ENCODE data around the gene LTC4S.

The LTC4S gene

DNA sequence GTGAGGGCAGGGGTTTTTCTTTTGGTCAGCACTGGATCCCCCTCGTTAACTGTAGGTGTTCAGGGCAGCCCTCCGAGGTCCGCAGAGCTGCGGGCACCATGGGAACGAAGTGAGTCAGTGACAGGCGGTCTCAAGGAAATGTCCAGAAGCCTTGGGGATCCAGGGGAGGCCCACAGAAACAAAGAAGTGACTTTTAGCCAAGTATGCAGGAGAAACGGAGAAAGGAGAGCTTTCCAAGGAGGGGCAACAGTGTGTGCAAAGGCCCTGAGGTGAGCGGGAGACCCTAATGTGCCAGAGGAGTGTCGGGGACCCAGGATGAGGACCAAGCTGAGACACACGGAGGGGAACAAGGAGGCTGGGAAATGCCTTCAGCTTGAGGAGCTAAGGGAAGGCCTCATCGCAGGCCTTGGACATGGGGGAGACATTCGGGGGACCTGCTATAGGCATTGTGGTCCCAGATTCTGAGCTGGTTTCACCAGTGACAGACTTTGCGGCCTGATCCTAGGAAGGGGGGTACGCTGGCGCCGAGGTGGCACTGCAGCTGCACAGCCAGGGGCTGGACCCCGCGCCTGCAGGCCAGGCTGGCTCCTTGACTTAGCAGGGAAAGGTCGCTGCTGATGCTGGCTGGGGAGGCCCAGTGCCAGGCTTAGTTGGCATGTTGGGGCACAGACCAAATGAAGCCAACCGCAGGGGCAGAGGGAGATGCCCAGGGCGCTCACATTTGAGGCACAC, 3.3 kb downstream of the LTC4S start:
- H2AFZ ChIP-seq (ENCODE audit: low read depth), result no peak overlapping the region
- H3K4me3 ChIP-seq (IDR thresholded peaks at IDR 0.05; ENCODE audit: insufficient read depth, low read depth, low read length), result no peak overlapping the region
- H3K27me3 ChIP-seq (ENCODE audit: insufficient read depth, low read depth), result no peaks in the 10 kb centered on the region
- peak overlapping the region; percentile 60; the same call in 1 of the 2 replicates for H3K4me2 ChIP-seq
- no peak for TF ChIP-seq CTCF (conservative IDR thresholded peaks at IDR 0.05; ENCODE audit: low read depth, low read length)
- no peaks in the 10 kb centered on the region for H3K36me3 ChIP-seq (ENCODE audit: insufficient read depth)
- no peak overlapping the region for H3K27ac ChIP-seq
- H3K79me2 ChIP-seq (ENCODE audit: insufficient read depth, low read depth), result no peaks in the 10 kb centered on the region
- H3K9ac ChIP-seq, result no peak overlapping the region
- H3K4me1 ChIP-seq (ENCODE audit: low read depth, poor library complexity, severe bottlenecking), result peaks cover 4% of the 10 kb centered on the region
- no peaks in the 10 kb centered on the region for H4K20me1 ChIP-seq (ENCODE audit: insufficient read depth)

GRCh38 chr5:179797741-179798140, 4.0 kb downstream of the LTC4S start:
- Histone ChIP-seq H3K79me2 (ENCODE audit: insufficient read depth, low read depth) (no peaks in the 10 kb centered on the region), H3K27ac (no peak overlapping the region), H3K4me3 (IDR thresholded peaks at IDR 0.05; ENCODE audit: insufficient read depth, low read depth, low read length) (no peak overlapping the region), H3K4me2 (no peak overlapping the region), H3K36me3 (ENCODE audit: insufficient read depth) (no peaks in the 10 kb centered on the region), H4K20me1 (ENCODE audit: insufficient read depth) (no peaks in the 10 kb centered on the region), H3K9ac (no peak overlapping the region), H3K4me1 (ENCODE audit: low read depth, poor library complexity, severe bottlenecking) (peaks cover 4% of the 10 kb centered on the region), H2AFZ (ENCODE audit: low read depth) (no peak overlapping the region), H3K27me3 (ENCODE audit: insufficient read depth, low read depth) (no peaks in the 10 kb centered on the region)
- TF ChIP-seq CTCF (conservative IDR thresholded peaks at IDR 0.05; ENCODE audit: low read depth, low read length), result no peak

- Histone ChIP-seq H3K27me3 (ENCODE audit: insufficient read depth, low read depth) (no peaks in the 10 kb centered on the region), H4K20me1 (ENCODE audit: insufficient read depth) (no peaks in the 10 kb centered on the region), H3K4me3 (IDR thresholded peaks at IDR 0.05; ENCODE audit: insufficient read depth, low read depth, low read length) (no peak overlapping the region), H2AFZ (ENCODE audit: low read depth) (no peak overlapping the region), H3K27ac (no peak overlapping the region), H3K4me2 (no peak overlapping the region), H3K4me1 (ENCODE audit: low read depth, poor library complexity, severe bottlenecking) (peaks cover 4% of the 10 kb centered on the region), H3K9ac (no peak overlapping the region), H3K79me2 (ENCODE audit: insufficient read depth, low read depth) (no peaks in the 10 kb centered on the region), H3K36me3 (ENCODE audit: insufficient read depth) (no peaks in the 10 kb centered on the region)
- TF ChIP-seq CTCF (conservative IDR thresholded peaks at IDR 0.05; ENCODE audit: low read depth, low read length), result no peak
Observed at GRCh38 chr5:179798144-179798770, 4.5 kb downstream of the LTC4S start.

DNA sequence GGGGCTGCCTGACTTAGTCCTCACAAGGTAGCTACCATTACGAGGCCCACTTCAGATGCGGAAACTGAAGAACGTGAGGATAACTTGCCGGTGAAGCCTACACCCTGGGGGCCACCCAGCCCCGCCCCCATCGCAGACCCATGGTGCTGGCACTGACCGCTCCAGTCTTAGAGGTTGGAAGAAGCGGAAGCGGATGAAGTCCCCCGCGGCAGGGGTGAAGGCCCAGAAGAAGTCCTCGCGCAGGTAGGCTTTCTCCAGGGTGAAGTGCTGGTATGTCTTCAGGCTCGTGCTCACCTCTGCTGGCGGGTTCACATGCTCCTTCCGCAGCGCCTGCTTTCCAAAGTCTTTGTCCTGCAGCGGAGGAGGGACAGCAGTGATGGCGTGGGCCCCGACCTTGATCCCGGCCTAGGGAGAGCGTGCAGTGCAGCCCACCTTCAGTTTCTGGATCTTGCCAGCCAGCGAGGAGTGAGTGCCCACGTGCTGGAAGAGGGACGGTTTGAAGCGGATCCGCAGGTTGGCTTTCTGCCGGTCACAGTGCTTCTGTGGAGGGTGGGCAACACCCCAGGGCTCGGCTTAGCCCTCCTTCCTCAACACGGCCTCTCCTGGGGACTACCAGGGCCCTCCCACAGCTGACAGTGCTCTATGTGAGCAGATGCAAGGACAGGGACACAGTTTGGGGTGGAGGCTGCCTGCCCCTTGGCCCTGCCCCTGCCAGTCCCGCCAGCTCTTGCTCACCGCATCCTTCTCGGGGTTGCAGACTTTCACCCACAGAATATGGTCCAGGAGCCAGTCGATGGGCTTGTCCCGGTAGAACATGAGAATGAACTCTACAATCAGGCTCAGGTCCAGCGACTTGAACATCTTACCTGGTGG, 5.2 kb downstream of the LTC4S start:
- Histone ChIP-seq H3K4me2 (no peak overlapping the region), H4K20me1 (ENCODE audit: insufficient read depth) (no peaks in the 10 kb centered on the region), H3K4me3 (IDR thresholded peaks at IDR 0.05; ENCODE audit: insufficient read depth, low read depth, low read length) (no peak overlapping the region), H3K27me3 (ENCODE audit: insufficient read depth, low read depth) (no peaks in the 10 kb centered on the region), H3K36me3 (ENCODE audit: insufficient read depth) (no peaks in the 10 kb centered on the region), H3K9ac (no peak overlapping the region), H3K4me1 (ENCODE audit: low read depth, poor library complexity, severe bottlenecking) (peaks cover 5% of the 10 kb centered on the region), H2AFZ (ENCODE audit: low read depth) (no peak overlapping the region), H3K79me2 (ENCODE audit: insufficient read depth, low read depth) (peaks cover 2% of the 10 kb centered on the region; the same call in 1 of the 2 replicates), H3K27ac (no peak overlapping the region)
- TF ChIP-seq CTCF (conservative IDR thresholded peaks at IDR 0.05; ENCODE audit: low read depth, low read length), result no peak
